ENCODE data around the gene KIF6.

DNA sequence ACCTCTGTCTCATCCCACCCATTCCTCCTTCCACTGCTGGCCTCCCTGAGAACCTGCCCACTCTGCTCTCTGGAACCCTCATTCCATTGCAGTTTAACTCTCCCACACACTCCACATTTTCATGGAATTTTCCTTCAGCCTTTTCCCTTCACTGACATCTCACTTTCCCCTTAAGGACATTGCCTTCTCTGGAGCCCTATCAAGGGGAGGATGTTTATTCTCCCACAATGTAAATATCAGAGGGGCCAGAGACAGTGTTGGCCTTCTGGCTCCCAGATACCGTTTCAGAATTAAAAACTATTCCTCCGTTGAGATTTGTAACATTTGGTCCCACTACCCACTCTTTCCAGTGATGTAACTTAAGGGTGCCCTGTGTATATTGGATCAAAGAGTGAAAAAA is 203.2 kb downstream of the KIF6 start:
- TF ChIP-seq, protein P1, sequence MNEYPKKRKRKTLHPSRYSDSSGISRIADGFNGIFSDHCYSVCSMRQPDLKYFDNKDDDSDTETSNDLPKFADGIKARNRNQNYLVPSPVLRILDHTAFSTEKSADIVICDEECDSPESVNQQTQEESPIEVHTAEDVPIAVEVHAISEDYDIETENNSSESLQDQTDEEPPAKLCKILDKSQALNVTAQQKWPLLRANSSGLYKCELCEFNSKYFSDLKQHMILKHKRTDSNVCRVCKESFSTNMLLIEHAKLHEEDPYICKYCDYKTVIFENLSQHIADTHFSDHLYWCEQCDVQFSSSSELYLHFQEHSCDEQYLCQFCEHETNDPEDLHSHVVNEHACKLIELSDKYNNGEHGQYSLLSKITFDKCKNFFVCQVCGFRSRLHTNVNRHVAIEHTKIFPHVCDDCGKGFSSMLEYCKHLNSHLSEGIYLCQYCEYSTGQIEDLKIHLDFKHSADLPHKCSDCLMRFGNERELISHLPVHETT (tag by site-specific recombination; IDR thresholded peaks at IDR 0.05), result no peak
- TF ChIP-seq ZNF76 (tag by site-specific recombination; IDR thresholded peaks at IDR 0.05; ENCODE audit: borderline replicate concordance, low read depth) (no peak), KLF16 (tag by site-specific recombination; IDR thresholded peaks at IDR 0.05) (no peak), ZNF768 (tag by site-specific recombination; IDR thresholded peaks at IDR 0.05) (no peak), ZFP41 (tag by site-specific recombination; IDR thresholded peaks at IDR 0.05; ENCODE audit: borderline replicate concordance) (no peak), YY1 (tag by site-specific recombination; IDR thresholded peaks at IDR 0.05) (no peak)
- TF ChIP-seq, protein P2, sequence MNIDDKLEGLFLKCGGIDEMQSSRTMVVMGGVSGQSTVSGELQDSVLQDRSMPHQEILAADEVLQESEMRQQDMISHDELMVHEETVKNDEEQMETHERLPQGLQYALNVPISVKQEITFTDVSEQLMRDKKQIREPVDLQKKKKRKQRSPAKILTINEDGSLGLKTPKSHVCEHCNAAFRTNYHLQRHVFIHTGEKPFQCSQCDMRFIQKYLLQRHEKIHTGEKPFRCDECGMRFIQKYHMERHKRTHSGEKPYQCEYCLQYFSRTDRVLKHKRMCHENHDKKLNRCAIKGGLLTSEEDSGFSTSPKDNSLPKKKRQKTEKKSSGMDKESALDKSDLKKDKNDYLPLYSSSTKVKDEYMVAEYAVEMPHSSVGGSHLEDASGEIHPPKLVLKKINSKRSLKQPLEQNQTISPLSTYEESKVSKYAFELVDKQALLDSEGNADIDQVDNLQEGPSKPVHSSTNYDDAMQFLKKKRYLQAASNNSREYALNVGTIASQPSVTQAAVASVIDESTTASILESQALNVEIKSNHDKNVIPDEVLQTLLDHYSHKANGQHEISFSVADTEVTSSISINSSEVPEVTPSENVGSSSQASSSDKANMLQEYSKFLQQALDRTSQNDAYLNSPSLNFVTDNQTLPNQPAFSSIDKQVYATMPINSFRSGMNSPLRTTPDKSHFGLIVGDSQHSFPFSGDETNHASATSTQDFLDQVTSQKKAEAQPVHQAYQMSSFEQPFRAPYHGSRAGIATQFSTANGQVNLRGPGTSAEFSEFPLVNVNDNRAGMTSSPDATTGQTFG (tag by site-specific recombination; IDR thresholded peaks at IDR 0.05; ENCODE audit: borderline replicate concordance), result no peak
- TF ChIP-seq, protein P3, sequence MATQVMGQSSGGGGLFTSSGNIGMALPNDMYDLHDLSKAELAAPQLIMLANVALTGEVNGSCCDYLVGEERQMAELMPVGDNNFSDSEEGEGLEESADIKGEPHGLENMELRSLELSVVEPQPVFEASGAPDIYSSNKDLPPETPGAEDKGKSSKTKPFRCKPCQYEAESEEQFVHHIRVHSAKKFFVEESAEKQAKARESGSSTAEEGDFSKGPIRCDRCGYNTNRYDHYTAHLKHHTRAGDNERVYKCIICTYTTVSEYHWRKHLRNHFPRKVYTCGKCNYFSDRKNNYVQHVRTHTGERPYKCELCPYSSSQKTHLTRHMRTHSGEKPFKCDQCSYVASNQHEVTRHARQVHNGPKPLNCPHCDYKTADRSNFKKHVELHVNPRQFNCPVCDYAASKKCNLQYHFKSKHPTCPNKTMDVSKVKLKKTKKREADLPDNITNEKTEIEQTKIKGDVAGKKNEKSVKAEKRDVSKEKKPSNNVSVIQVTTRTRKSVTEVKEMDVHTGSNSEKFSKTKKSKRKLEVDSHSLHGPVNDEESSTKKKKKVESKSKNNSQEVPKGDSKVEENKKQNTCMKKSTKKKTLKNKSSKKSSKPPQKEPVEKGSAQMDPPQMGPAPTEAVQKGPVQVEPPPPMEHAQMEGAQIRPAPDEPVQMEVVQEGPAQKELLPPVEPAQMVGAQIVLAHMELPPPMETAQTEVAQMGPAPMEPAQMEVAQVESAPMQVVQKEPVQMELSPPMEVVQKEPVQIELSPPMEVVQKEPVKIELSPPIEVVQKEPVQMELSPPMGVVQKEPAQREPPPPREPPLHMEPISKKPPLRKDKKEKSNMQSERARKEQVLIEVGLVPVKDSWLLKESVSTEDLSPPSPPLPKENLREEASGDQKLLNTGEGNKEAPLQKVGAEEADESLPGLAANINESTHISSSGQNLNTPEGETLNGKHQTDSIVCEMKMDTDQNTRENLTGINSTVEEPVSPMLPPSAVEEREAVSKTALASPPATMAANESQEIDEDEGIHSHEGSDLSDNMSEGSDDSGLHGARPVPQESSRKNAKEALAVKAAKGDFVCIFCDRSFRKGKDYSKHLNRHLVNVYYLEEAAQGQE (tag by site-specific recombination; IDR thresholded peaks at IDR 0.05), result no peak
- TF ChIP-seq, protein P4, sequence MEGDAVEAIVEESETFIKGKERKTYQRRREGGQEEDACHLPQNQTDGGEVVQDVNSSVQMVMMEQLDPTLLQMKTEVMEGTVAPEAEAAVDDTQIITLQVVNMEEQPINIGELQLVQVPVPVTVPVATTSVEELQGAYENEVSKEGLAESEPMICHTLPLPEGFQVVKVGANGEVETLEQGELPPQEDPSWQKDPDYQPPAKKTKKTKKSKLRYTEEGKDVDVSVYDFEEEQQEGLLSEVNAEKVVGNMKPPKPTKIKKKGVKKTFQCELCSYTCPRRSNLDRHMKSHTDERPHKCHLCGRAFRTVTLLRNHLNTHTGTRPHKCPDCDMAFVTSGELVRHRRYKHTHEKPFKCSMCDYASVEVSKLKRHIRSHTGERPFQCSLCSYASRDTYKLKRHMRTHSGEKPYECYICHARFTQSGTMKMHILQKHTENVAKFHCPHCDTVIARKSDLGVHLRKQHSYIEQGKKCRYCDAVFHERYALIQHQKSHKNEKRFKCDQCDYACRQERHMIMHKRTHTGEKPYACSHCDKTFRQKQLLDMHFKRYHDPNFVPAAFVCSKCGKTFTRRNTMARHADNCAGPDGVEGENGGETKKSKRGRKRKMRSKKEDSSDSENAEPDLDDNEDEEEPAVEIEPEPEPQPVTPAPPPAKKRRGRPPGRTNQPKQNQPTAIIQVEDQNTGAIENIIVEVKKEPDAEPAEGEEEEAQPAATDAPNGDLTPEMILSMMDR (tag by site-specific recombination; IDR thresholded peaks at IDR 0.05), result no peak
